Kidney epithelial cell (primary cell): Measurements from ENCODE around the gene ABCB6. TPM values are rescaled to one million over a fixed set of nuclear protein-coding genes. Genes with fewer than 3 reads are reported as not detected.
A peak's percentile ranks its signal among the peaks of the same experiment; 100 is the strongest.
"Not testable (repeated sequence)": the region's sequence is repeated elsewhere in the genome, so short reads cannot be mapped to it uniquely, and the experiment has no call there.

Experiments used
- DNase-seq: peaks from one replicate; pipeline ENCODE4 v3.0.0-alpha.2; 2010; ENCODE audit warnings: low read depth
- H3K27me3 ChIP-seq: 2 replicates; pipeline ENCODE4 v1.6.0; 2011; ENCODE audit warnings: low read length; ENCODE audit not compliant: control insufficient read depth, insufficient read depth
- H3K36me3 ChIP-seq: 2 replicates; pipeline ENCODE4 v1.5.1; 2011; ENCODE audit warnings: low read length; ENCODE audit not compliant: control insufficient read depth, insufficient read depth
- H3K4me3 ChIP-seq: 2 replicates; pipeline ENCODE4 v1.5.1; 2011; ENCODE audit warnings: low read depth, mild to moderate bottlenecking, control low read depth, low read length
- CTCF ChIP-seq: IDR thresholded peaks from 2 replicates; pipeline ENCODE4 v1.5.1; 2011; ENCODE audit warnings: mild to moderate bottlenecking, moderate library complexity, low read length, control low read depth, inconsistent platforms; ENCODE audit not compliant: insufficient read depth, poor library complexity, severe bottlenecking
- total RNA-seq: library from RNA; depleted of rRNA; stranded (reverse); fragments of >200 nt; gene quantifications from 2 replicates; pipeline ENCODE4 v1.2.3, GENCODE V29; 2015

ABCB6 gene
- 5.8 and 7.3 TPM in 2 replicates for total RNA-seq

DNA sequence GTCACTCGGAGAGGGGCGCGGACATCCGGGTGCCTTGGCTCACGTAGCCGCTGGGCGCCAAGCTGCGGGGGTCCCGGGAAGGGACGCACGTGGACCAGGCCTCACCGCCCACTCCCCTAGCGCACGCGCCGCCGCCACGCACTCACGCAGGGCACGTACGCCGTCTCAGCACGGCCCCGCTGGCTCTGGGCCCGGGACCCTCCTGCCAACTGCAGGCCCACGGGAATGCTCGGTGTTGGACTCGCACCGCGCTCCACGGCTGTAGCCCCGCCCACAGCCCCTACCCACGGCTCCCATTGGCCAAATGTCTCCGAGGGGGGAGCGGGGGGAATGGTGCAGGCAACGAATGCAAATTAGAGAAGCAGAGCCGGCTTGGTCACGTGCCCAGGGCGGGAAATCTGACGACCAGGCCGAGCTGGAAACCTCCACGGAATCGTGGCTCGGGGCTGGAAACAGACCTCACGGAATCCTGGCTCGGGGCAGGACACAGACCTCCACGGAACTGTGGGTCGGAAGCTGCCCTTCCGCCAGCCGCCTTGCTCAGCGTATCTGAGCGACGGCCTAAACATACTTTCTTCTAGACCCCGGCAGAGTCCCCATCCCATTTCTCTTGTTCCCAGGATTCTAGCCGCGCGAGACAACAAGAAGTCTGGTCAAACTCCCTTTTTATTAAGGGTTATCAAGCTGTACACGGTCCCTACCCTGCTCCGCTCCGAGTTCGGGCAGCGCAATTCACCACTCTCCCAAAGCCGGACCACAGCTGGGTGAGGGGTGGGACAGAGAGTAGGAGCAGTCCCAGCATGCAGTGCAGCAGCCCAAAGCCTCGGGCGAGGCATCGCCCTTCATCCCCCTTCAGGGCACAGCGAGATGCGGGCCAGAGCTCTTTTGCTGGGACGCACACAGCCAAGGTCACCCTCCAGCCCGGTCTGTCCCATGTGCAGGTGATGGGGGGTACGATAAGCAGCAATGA, at the start of gene ABCB6:
ABCB6 (minus strand) TSS at position 227 of the 970 bp plus-strand sequence. CDS start 285 bp downstream, outside the sequence.
- no peak for TF ChIP-seq CTCF
- Histone ChIP-seq H3K27me3 (no peaks in the 10 kb centered on the region), H3K36me3 (peaks cover 2% of the 10 kb centered on the region), H3K4me3 (peak within 1 kb of the TSS; percentile 43)
- no peak for DNase-seq

DNA sequence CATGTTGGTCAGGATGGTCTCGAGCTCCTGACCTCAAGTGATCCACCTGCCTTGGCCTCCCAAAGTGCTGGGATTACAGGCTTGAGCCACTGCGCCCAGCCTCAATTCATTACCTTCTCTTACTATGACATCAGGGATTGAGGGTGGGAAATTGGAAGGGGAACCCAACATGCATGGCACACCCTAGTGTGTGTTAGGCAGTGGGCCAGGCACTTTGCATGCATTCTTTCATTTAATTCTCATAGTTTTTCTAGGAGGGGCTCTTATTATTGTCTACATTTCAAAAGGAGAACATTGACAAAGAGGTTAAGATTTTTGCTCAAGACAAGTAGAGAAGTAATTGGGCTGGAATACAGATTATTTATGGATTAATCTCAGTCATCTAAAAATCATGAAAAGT, 49.5 kb upstream of the ABCB6 start:
- DNase-seq, result no peak
- Histone ChIP-seq H3K27me3 (no peaks in the 10 kb centered on the region), H3K36me3 (no peaks in the 10 kb centered on the region), H3K4me3 (no peak overlapping the region)
- TF ChIP-seq CTCF, result no peak

- Histone ChIP-seq H3K36me3 (no peaks in the 10 kb centered on the region), H3K27me3 (no peaks in the 10 kb centered on the region), H3K4me3 (no peak overlapping the region)
- no peak for DNase-seq
- TF ChIP-seq CTCF, result no peak
Measured at GRCh38 chr2:219266886-219267285, 48.1 kb upstream of the ABCB6 start.

- Histone ChIP-seq H3K4me3 (no peak overlapping the region), H3K36me3 (no peaks in the 10 kb centered on the region), H3K27me3 (no peaks in the 10 kb centered on the region)
- no peak for DNase-seq
- no peak for TF ChIP-seq CTCF
Measured at GRCh38 chr2:219266232-219266631, 47.5 kb upstream of the ABCB6 start.

GRCh38 chr2:219261024-219261855, 42.5 kb upstream of the ABCB6 start:
- DNase-seq, result no peak
- no peak for TF ChIP-seq CTCF
- Histone ChIP-seq H3K27me3 (no peaks in the 10 kb centered on the region), H3K36me3 (no peaks in the 10 kb centered on the region), H3K4me3 (no peak overlapping the region)

GRCh38 chr2:219258942-219259341, 40.2 kb upstream of the ABCB6 start:
- H3K4me3 ChIP-seq, H3K36me3 ChIP-seq, H3K27me3 ChIP-seq, DNase-seq: not testable (repeated sequence)
